BJ (cell line): Measurements from ENCODE around the gene KCND3. TPM values are rescaled to one million over a fixed set of nuclear protein-coding genes. Genes with fewer than 3 reads are reported as not detected.

Source experiments
- CTCF ChIA-PET: fragments of 350-600 bp; formaldehyde crosslinking; extraction: SDS; loops from one replicate; lab custom pipeline; 2021; ENCODE audit warnings: antibody characterized with exemption, inconsistent platforms; lab: Yijun Ruan, JAX
- POLR2A ChIA-PET: fragments of 300-600 bp; sonication (Branson Sonifier 250); formaldehyde crosslinking; extraction: SDS; loops from one replicate; lab custom pipeline; 2021; ENCODE audit warnings: antibody characterized with exemption; lab: Charles Lee
- DNase-seq: peaks from one replicate; pipeline ENCODE4 v3.0.0-alpha.2; 2011; ENCODE audit warnings: low read depth
- H3K27me3 ChIP-seq: 2 replicates; pipeline ENCODE4 v1.6.0; 2011; ENCODE audit warnings: low read length; ENCODE audit not compliant: control insufficient read depth, insufficient read depth
- H3K36me3 ChIP-seq: 2 replicates; pipeline ENCODE4 v1.5.1; 2011; ENCODE audit warnings: low read length; ENCODE audit not compliant: control insufficient read depth, insufficient read depth
- H3K4me3 ChIP-seq: 2 replicates; pipeline ENCODE4 v1.5.1; 2011; ENCODE audit warnings: low read depth, mild to moderate bottlenecking, control low read depth, low read length
- polyA plus RNA-seq: library from polyadenylated mRNA; depleted of rRNA; stranded (reverse); fragments of >200 nt; gene quantifications from 2 replicates; pipeline ENCODE4 v1.2.3, GENCODE V29; 2011
- TF ChIP-seq, protein P1 (sequence below): IDR thresholded peaks from 2 replicates; pipeline ENCODE4 v1.5.1; 2011; ENCODE audit warnings: low read depth, mild to moderate bottlenecking, control low read depth, inconsistent platforms, low read length, moderate library complexity; ENCODE audit not compliant: insufficient read depth

Gene KCND3
- polyA plus RNA-seq, 1 experiment, result 3.6 TPM

DNA sequence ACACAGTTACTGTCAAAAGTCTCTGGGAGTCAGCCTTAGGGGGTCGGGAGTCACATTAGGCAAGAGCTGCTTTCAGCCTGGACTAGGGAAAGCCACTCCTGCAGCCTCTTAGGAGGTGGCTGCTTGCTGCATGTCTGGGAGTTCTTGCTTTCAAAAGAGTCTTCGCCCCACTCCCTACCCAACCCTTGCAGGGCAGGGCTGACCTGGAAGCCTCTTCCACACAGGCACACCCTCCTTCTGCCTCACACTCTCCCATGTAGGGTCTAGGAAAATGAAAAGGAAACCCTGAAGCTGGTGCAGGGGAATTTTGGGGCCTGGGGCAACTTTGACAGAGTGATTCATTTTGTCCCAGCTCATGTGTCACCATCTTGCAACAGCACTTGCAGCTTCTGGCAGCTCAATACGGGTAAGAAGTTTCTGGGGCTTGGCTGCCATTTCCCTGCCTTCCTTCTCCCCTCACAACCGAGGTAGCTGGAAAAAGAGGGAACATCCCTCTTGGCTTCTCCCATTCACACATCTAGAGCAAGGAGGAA, 37.3 kb downstream of the KCND3 start:
- no peak for DNase-seq
- Histone ChIP-seq H3K4me3 (no peak overlapping the region), H3K36me3 (no peaks in the 10 kb centered on the region), H3K27me3 (no peaks in the 10 kb centered on the region)
- POLR2A ChIA-PET, result no interaction called here
- TF ChIP-seq, protein P1, sequence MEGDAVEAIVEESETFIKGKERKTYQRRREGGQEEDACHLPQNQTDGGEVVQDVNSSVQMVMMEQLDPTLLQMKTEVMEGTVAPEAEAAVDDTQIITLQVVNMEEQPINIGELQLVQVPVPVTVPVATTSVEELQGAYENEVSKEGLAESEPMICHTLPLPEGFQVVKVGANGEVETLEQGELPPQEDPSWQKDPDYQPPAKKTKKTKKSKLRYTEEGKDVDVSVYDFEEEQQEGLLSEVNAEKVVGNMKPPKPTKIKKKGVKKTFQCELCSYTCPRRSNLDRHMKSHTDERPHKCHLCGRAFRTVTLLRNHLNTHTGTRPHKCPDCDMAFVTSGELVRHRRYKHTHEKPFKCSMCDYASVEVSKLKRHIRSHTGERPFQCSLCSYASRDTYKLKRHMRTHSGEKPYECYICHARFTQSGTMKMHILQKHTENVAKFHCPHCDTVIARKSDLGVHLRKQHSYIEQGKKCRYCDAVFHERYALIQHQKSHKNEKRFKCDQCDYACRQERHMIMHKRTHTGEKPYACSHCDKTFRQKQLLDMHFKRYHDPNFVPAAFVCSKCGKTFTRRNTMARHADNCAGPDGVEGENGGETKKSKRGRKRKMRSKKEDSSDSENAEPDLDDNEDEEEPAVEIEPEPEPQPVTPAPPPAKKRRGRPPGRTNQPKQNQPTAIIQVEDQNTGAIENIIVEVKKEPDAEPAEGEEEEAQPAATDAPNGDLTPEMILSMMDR, result no peak
- CTCF ChIA-PET, result no interaction called here

DNA sequence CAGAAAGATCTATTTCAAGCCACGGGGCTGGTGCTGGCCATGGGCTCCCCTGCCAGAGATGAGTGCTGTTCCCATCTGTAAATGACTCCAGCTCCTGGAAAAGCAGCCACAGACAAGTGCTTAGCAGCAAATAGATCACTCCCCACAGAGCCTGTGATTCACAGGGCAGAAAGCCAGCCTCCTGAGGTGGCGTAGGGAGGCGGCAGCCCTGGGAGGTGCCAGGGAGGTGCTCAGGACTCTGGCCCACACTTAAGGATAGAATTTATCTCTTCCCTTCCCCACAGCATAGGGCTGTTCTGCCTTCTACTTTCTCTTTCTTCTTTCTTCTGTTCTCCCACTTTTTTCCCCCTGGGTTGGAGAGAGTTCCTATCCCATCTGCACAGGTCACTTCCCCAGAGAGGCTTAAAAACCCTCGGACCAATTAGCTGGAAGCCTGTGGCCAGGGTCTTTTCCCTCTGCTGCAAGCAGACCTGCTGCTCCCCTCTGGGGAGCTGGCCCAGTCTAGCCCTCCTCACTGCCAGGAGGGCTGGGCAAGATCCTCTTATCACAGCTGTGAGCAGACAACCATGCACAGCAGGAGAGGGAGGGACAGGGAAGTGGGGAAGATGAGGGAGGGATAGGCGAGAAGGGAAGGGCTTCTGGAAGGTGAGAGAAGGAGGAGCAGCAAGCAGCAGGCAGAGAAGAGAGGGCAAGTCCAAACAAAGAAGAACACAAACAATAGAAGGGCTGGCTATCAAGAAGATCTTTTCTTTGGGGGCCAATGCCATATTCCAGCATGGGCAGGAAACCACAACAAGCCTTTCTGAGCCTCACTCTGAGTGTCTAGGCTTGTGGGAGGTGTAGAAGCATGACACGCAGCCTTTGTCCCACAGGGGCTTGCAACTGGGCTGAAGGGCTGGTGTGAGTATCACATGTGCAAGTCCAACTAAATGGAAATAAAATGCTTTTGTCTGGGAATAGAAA, 41.0 kb downstream of the KCND3 start:
- TF ChIP-seq, protein P1, result no peak
- H3K36me3 ChIP-seq, result no peaks in the 10 kb centered on the region
- no peaks in the 10 kb centered on the region for H3K27me3 ChIP-seq
- DNase-seq, result no peak
- H3K4me3 ChIP-seq, result no peak overlapping the region
- ChIA-PET CTCF (no interaction called here), POLR2A (no interaction called here)

GRCh38 chr1:111943846-111944749, 45.4 kb downstream of the KCND3 start:
- H3K27me3 ChIP-seq, result no peaks in the 10 kb centered on the region
- TF ChIP-seq, protein P1, result no peak
- CTCF ChIA-PET, result no interaction called here
- no peak for DNase-seq
- H3K4me3 ChIP-seq, result no peak overlapping the region
- H3K36me3 ChIP-seq, result no peaks in the 10 kb centered on the region
- POLR2A ChIA-PET, result no interaction called here

DNA sequence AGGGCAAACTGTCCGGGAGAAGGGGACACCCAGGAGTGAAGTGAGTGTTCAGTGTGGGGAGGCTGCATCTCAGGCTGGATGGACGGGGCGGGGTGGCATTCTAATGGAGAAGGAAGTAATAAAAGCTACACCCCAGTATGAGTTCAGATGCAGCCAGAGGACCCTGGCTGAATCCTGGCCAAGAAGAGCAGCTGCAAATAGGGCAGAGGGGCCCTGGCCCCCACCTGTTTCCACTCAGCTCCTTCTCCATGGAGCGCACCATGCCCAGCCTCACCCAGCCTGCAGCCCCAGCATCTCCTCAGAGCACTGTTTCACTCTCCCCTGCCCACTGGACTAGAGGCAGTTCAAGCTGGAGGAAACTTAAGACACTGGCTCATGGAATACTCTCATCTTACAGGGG, 46.4 kb downstream of the KCND3 start:
- DNase-seq, result no peak
- TF ChIP-seq, protein P1, result no peak
- CTCF ChIA-PET, result no interaction called here

More for the DNA sequence above, 46.4 kb downstream of the KCND3 start:
- H3K36me3 ChIP-seq, result no peaks in the 10 kb centered on the region
- POLR2A ChIA-PET, result no interaction called here
- peaks cover 2% of the 10 kb centered on the region; the same call in 1 of the 2 replicates for H3K27me3 ChIP-seq
- no peak overlapping the region for H3K4me3 ChIP-seq
